HG02678 (cell line): ENCODE data around the gene TMA7B.

Experiments used
- ATAC-seq: cut with Tn5 transposase; IDR thresholded peaks from one replicate; pipeline ENCODE4 v1.9.1; 2021; ENCODE audit warnings: mild to moderate bottlenecking, moderate library complexity; ENCODE audit not compliant: unreplicated experiment

The TMA7B gene

GRCh38 chr22:39932918-39933649 is 27.1 kb upstream of the TMA7B start:
- no peak for ATAC-seq

GRCh38 chr22:39933741-39934140 is 26.5 kb upstream of the TMA7B start:
- ATAC-seq: no peak

GRCh38 chr22:39935116-39935515 is 25.1 kb upstream of the TMA7B start:
- ATAC-seq: no peak

- ATAC-seq: no peak
Measured at GRCh38 chr22:39935612-39936011, 24.6 kb upstream of the TMA7B start.

- no peak for ATAC-seq
Measured at GRCh38 chr22:39936523-39937145, 23.6 kb upstream of the TMA7B start.

GRCh38 chr22:39937906-39938305 is 22.3 kb upstream of the TMA7B start:
- no peak for ATAC-seq

- ATAC-seq: no peak
Measured at GRCh38 chr22:39938509-39939111, 21.6 kb upstream of the TMA7B start.

GRCh38 chr22:39939830-39940229 is 20.4 kb upstream of the TMA7B start:
- no peak for ATAC-seq

- no peak for ATAC-seq
Measured at GRCh38 chr22:39940757-39941305, 19.4 kb upstream of the TMA7B start.

GRCh38 chr22:39941601-39942000 is 18.6 kb upstream of the TMA7B start:
- no peak for ATAC-seq

GRCh38 chr22:39942439-39943230 is 17.6 kb upstream of the TMA7B start:
- no peak for ATAC-seq

GRCh38 chr22:39943337-39943736 is 16.9 kb upstream of the TMA7B start:
- no peak for ATAC-seq

GRCh38 chr22:39943953-39944872 is 16.0 kb upstream of the TMA7B start:
- no peak for ATAC-seq

GRCh38 chr22:39946126-39946502 is 14.1 kb upstream of the TMA7B start:
- no peak for ATAC-seq

GRCh38 chr22:39946503-39947219 is 13.5 kb upstream of the TMA7B start:
- ATAC-seq: no peak

- no peak for ATAC-seq
Measured at GRCh38 chr22:39947220-39948216, 12.7 kb upstream of the TMA7B start.

GRCh38 chr22:39949964-39950737 is 10.0 kb upstream of the TMA7B start:
- no peak for ATAC-seq
